Lower leg skin (tissue), 4 donors: Measurements from ENCODE around the gene MSN. TPM values are rescaled to one million over a fixed set of nuclear protein-coding genes. Genes with fewer than 3 reads are reported as not detected.

Experiments
- DNase-seq, 2 donors: peaks; one replicate each; pipeline ENCODE4 v3.0.0-alpha.2; 2019; ENCODE audit warnings: low spot score in 2 of 2
- H3K4me3 ChIP-seq: fragments of 200-600 bp; sonication (generic); 2 replicates; pipeline ENCODE4 v1.5.1; 2017; ENCODE audit warnings: mild to moderate bottlenecking, low read depth; ENCODE audit not compliant: poor library complexity, severe bottlenecking
- CTCF ChIP-seq, 3 donors: fragments of 450-650 bp; IDR thresholded peaks; one replicate each; pipeline ENCODE4 v1.5.1; 2016; ENCODE audit warnings: antibody characterized with exemption in 3 of 3, mild to moderate bottlenecking in 3 of 3, moderate library complexity in 2 of 3
- POLR2A ChIP-seq, 2 donors: fragments of 450-650 bp; IDR thresholded peaks; one replicate each; pipeline ENCODE4 v1.6.1; 2016 to 2017; ENCODE audit warnings: antibody characterized with exemption in 2 of 2, mild to moderate bottlenecking in 1 of 2, moderate library complexity in 1 of 2
- WGBS, 2 donors: methylation state at CpG; one replicate each; pipeline ENCODE4 v1.1.5; 2018; 5-methylcytosine and 5-hydroxymethylcytosine counted together
- intact Hi-C: fragments of 100-400 bp; cut with DNase I; formaldehyde crosslinking; loops from one replicate; pipeline ENCODE4 v1.15.0; 2023; ENCODE audit warnings: low total_unique reads
- total RNA-seq, 4 donors: library from RNA; depleted of rRNA; stranded (reverse); fragments of >200 nt; gene quantifications; one replicate each; pipeline ENCODE4 v1.1.0, GENCODE V29; 2016

MSN gene
- total RNA-seq, 4 donors from 2014 or later = 108 to 180 (median 120) TPM

- TF ChIP-seq POLR2A (IDR thresholded peaks at IDR 0.05) (no peak), CTCF (IDR thresholded peaks at IDR 0.05) (no peak)
- no peak for DNase-seq
- no peak overlapping the region for H3K4me3 ChIP-seq
- intact Hi-C loops = no loop called here
- WGBS, 2 donors = 38 to 51% methylated on average over 3 of the region's 3 CpGs
Measured at GRCh38 chrX:65688403-65688871, 21.0 kb downstream of the MSN start.

GRCh38 chrX:65689377-65689776 lies 21.9 kb downstream of the MSN start:
- intact Hi-C loops = no loop called here
- no peak overlapping the region for H3K4me3 ChIP-seq
- DNase-seq = no peak
- 69 to 77% methylated on average over 2 of the region's 2 CpGs for WGBS, 2 donors
- TF ChIP-seq POLR2A (IDR thresholded peaks at IDR 0.05) (no peak), CTCF (IDR thresholded peaks at IDR 0.05) (no peak)

- intact Hi-C loops = no loop called here
- no peak for DNase-seq
- 40 to 46% methylated on average over 5 of the region's 5 CpGs for WGBS, 2 donors
- H3K4me3 ChIP-seq = no peak overlapping the region
- TF ChIP-seq CTCF (IDR thresholded peaks at IDR 0.05) (no peak), POLR2A (IDR thresholded peaks at IDR 0.05) (no peak)
Measured at GRCh38 chrX:65690057-65690855, 22.8 kb downstream of the MSN start.

- DNase-seq = no peak
- TF ChIP-seq POLR2A (IDR thresholded peaks at IDR 0.05) (no peak), CTCF (IDR thresholded peaks at IDR 0.05) (no peak)
- 65 to 76% methylated on average over 3 of the region's 3 CpGs for WGBS, 2 donors
- H3K4me3 ChIP-seq = no peak overlapping the region
- intact Hi-C loops = no loop called here
Measured at GRCh38 chrX:65695849-65696449, 28.5 kb downstream of the MSN start.

GRCh38 chrX:65696613-65697012 lies 29.2 kb downstream of the MSN start:
- 64 to 69% methylated on average over 3 of the region's 3 CpGs for WGBS, 2 donors
- TF ChIP-seq CTCF (IDR thresholded peaks at IDR 0.05) (no peak), POLR2A (IDR thresholded peaks at IDR 0.05) (no peak)
- intact Hi-C loops = no loop called here
- no peak overlapping the region for H3K4me3 ChIP-seq
- no peak for DNase-seq
